HepG2 (cell line): ENCODE data around the gene LMAN1L. TPM values are rescaled to one million over a fixed set of nuclear protein-coding genes. Genes with fewer than 3 reads are reported as not detected.
A peak's percentile ranks its signal among the peaks of the same experiment; 100 is the strongest.

Experiments
- ATRX ChIP-seq: sonication (generic); formaldehyde crosslinking; IDR thresholded peaks from 2 replicates; pipeline ENCODE4 v1.4.0; 2020; ENCODE audit warnings: missing genetic modification reagents, borderline replicate concordance
- BORCS8-MEF2B ChIP-seq: sonication (generic); formaldehyde crosslinking; IDR thresholded peaks from 2 replicates; pipeline ENCODE4 v1.8.0; 2022; ENCODE audit warnings: mild to moderate bottlenecking, missing genetic modification reagents
- CCDC6 ChIP-seq: sonication (generic); formaldehyde crosslinking; IDR thresholded peaks from 2 replicates; pipeline ENCODE4 v1.8.1; 2022; ENCODE audit warnings: mild to moderate bottlenecking, missing genetic modification reagents, moderate library complexity
- KAT7 ChIP-seq: IDR thresholded peaks from 2 replicates; pipeline ENCODE4 v1.6.1; 2018; ENCODE audit warnings: borderline replicate concordance, missing compliant biosample characterization
- SRSF1 ChIP-seq: fragments of 200-400 bp; formaldehyde crosslinking; optimal IDR thresholded peaks from 2 replicates; pipeline ENCODE3; 2017; ENCODE audit warnings: mild to moderate bottlenecking, low read depth, low read length, moderate library complexity
- TAF1 ChIP-seq: sonication (generic); formaldehyde crosslinking; IDR thresholded peaks from 2 replicates; pipeline ENCODE4 v1.4.0; 2020; ENCODE audit warnings: missing genetic modification reagents
- TCF12 ChIP-seq, 2 experiments: fragments of 450-650 bp in 1 of 2; sonication (generic) in 1 of 2; formaldehyde crosslinking in 1 of 2; IDR thresholded peaks; 2 replicates each; pipeline versions ENCODE4 v1.6.1 to v1.8.0; 2017 to 2022; ENCODE audit warnings: antibody characterized with exemption in 1 of 2, mild to moderate bottlenecking in 1 of 2, missing genetic modification reagents in 1 of 2, moderate library complexity in 1 of 2
- ZNF317 ChIP-seq: sonication (generic); formaldehyde crosslinking; IDR thresholded peaks from 2 replicates; pipeline ENCODE4 v1.5.0; 2020; ENCODE audit warnings: mild to moderate bottlenecking, missing genetic modification reagents
- ZNF556 ChIP-seq: sonication (generic); formaldehyde crosslinking; IDR thresholded peaks from 2 replicates; pipeline ENCODE4 v1.4.0; 2020; ENCODE audit warnings: mild to moderate bottlenecking, missing genetic modification reagents, borderline replicate concordance
- ZNF563 ChIP-seq: sonication (generic); formaldehyde crosslinking; IDR thresholded peaks from 2 replicates; pipeline ENCODE4 v1.8.0; 2022; ENCODE audit warnings: mild to moderate bottlenecking, moderate library complexity, missing genetic modification reagents
- ZNF839 ChIP-seq: sonication (generic); formaldehyde crosslinking; IDR thresholded peaks from 2 replicates; pipeline ENCODE4 v1.4.0; 2020; ENCODE audit warnings: missing genetic modification reagents, mild to moderate bottlenecking, borderline replicate concordance
- ZNF883 ChIP-seq: sonication (generic); formaldehyde crosslinking; IDR thresholded peaks from 2 replicates; pipeline ENCODE4 v1.5.1; 2020; ENCODE audit warnings: mild to moderate bottlenecking, missing genetic modification reagents; ENCODE audit errors: not compliant biosample characterization
- polyA plus RNA-seq, 8 experiments: library from polyadenylated mRNA; depleted of rRNA in 3 of 8; stranded (reverse) in 7 of 8; unstranded in 1 of 8; fragments of >200 nt; fragmentation: Illumina TruSeq in 4 of 8; extraction: Trizol in 4 of 8; gene quantifications; 2 replicates each; pipeline versions ENCODE4 v1.2.1 to v1.2.3, GENCODE V29; 2011 to 2016; ENCODE audit warnings: low read depth in 4 of 8, missing spikeins in 1 of 8, mixed read lengths in 1 of 8; ENCODE audit not compliant: insufficient read depth in 1 of 8
- total RNA-seq, 5 experiments: library from RNA; depleted of rRNA; stranded (reverse); fragments of >200 nt; fragmentation: Illumina TruSeq; extraction: Trizol; gene quantifications; 2 replicates each; pipeline ENCODE4 v1.2.3, GENCODE V29; 2016; ENCODE audit warnings: low read depth in 1 of 5
- TF ChIP-seq, protein P1 (sequence below): sonication (generic); formaldehyde crosslinking; IDR thresholded peaks from 2 replicates; pipeline ENCODE4 v1.4.0; 2020; ENCODE audit warnings: missing genetic modification reagents
- TF ChIP-seq, protein P2 (sequence below): sonication (generic); formaldehyde crosslinking; IDR thresholded peaks from 2 replicates; pipeline ENCODE4 v1.9.0; 2021; ENCODE audit warnings: mild to moderate bottlenecking, missing genetic modification reagents
- TF ChIP-seq, protein P3 (sequence below): sonication (generic); formaldehyde crosslinking; IDR thresholded peaks from 2 replicates; pipeline ENCODE4 v1.4.0; 2020; ENCODE audit warnings: missing genetic modification reagents

The LMAN1L gene
- total and polyA plus RNA-seq, 2 of the 13 experiments (the other 11 are each of a cell fraction or from before 2014, with no cell fraction given), result not detected

DNA sequence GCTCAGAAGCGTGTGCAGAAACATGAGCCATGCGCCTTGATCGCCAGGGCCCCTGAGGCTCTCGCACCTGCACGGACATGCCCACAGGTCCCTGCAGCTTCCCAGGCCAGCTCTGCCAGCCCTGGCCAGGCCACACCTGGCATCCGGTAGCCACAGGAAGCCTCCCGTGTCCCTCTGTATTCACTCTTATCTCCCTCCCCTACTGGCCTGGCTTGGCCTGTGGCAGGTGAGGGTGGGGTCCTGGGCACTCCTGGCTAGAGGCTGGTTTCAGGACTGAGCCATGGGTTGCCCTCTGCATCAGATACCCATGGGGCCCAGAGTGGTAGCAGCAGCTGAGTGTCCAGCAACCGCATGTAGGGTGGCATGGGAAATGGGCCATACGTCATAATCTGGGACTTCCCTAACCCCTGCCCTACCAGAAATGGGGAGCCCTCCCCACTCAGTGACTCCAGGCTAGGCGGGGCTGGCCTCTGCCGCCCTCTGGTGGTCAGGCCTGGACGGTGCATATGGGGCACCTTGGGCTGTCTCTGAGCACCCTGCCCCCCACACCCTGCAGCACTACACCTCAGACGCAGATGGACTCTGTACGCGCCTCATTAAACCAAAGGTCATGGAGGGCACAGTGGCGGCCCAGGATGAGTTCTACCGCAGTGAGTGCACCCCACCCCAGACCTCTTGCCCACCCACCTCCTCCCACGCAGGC is 12.6 kb upstream of the LMAN1L start (continued):
- TF ChIP-seq, protein P1, sequence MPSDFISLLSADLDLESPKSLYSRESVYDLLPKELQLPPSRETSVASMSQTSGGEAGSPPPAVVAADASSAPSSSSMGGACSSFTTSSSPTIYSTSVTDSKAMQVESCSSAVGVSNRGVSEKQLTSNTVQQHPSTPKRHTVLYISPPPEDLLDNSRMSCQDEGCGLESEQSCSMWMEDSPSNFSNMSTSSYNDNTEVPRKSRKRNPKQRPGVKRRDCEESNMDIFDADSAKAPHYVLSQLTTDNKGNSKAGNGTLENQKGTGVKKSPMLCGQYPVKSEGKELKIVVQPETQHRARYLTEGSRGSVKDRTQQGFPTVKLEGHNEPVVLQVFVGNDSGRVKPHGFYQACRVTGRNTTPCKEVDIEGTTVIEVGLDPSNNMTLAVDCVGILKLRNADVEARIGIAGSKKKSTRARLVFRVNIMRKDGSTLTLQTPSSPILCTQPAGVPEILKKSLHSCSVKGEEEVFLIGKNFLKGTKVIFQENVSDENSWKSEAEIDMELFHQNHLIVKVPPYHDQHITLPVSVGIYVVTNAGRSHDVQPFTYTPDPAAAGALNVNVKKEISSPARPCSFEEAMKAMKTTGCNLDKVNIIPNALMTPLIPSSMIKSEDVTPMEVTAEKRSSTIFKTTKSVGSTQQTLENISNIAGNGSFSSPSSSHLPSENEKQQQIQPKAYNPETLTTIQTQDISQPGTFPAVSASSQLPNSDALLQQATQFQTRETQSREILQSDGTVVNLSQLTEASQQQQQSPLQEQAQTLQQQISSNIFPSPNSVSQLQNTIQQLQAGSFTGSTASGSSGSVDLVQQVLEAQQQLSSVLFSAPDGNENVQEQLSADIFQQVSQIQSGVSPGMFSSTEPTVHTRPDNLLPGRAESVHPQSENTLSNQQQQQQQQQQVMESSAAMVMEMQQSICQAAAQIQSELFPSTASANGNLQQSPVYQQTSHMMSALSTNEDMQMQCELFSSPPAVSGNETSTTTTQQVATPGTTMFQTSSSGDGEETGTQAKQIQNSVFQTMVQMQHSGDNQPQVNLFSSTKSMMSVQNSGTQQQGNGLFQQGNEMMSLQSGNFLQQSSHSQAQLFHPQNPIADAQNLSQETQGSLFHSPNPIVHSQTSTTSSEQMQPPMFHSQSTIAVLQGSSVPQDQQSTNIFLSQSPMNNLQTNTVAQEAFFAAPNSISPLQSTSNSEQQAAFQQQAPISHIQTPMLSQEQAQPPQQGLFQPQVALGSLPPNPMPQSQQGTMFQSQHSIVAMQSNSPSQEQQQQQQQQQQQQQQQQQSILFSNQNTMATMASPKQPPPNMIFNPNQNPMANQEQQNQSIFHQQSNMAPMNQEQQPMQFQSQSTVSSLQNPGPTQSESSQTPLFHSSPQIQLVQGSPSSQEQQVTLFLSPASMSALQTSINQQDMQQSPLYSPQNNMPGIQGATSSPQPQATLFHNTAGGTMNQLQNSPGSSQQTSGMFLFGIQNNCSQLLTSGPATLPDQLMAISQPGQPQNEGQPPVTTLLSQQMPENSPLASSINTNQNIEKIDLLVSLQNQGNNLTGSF, result no peak
- TF ChIP-seq, protein P2, sequence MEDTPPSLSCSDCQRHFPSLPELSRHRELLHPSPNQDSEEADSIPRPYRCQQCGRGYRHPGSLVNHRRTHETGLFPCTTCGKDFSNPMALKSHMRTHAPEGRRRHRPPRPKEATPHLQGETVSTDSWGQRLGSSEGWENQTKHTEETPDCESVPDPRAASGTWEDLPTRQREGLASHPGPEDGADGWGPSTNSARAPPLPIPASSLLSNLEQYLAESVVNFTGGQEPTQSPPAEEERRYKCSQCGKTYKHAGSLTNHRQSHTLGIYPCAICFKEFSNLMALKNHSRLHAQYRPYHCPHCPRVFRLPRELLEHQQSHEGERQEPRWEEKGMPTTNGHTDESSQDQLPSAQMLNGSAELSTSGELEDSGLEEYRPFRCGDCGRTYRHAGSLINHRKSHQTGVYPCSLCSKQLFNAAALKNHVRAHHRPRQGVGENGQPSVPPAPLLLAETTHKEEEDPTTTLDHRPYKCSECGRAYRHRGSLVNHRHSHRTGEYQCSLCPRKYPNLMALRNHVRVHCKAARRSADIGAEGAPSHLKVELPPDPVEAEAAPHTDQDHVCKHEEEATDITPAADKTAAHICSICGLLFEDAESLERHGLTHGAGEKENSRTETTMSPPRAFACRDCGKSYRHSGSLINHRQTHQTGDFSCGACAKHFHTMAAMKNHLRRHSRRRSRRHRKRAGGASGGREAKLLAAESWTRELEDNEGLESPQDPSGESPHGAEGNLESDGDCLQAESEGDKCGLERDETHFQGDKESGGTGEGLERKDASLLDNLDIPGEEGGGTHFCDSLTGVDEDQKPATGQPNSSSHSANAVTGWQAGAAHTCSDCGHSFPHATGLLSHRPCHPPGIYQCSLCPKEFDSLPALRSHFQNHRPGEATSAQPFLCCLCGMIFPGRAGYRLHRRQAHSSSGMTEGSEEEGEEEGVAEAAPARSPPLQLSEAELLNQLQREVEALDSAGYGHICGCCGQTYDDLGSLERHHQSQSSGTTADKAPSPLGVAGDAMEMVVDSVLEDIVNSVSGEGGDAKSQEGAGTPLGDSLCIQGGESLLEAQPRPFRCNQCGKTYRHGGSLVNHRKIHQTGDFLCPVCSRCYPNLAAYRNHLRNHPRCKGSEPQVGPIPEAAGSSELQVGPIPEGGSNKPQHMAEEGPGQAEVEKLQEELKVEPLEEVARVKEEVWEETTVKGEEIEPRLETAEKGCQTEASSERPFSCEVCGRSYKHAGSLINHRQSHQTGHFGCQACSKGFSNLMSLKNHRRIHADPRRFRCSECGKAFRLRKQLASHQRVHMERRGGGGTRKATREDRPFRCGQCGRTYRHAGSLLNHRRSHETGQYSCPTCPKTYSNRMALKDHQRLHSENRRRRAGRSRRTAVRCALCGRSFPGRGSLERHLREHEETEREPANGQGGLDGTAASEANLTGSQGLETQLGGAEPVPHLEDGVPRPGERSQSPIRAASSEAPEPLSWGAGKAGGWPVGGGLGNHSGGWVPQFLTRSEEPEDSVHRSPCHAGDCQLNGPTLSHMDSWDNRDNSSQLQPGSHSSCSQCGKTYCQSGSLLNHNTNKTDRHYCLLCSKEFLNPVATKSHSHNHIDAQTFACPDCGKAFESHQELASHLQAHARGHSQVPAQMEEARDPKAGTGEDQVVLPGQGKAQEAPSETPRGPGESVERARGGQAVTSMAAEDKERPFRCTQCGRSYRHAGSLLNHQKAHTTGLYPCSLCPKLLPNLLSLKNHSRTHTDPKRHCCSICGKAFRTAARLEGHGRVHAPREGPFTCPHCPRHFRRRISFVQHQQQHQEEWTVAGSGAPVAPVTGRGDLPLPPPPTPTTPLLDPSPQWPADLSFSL, result no peak
- 0 out of 2 replicates have a peak, but pooled peaks have one; percentile 33 for TF ChIP-seq ZNF556 (CRISPR knock-in tag)
- no peak for TF ChIP-seq KAT7 (CRISPR knock-in tag)
- no peak for TF ChIP-seq TCF12 (IDR thresholded peaks at IDR 0.05)
- TF ChIP-seq TCF12 (CRISPR knock-in tag; IDR thresholded peaks at IDR 0.05), result no peak
- TF ChIP-seq ZNF317, result no peak
- TF ChIP-seq ZNF839, result no peak
- TF ChIP-seq ZNF883 (CRISPR knock-in tag), result no peak
- no peak for TF ChIP-seq TAF1 (CRISPR knock-in tag)
- 0 out of 2 replicates have a peak, but pooled peaks have one; percentile 6 for TF ChIP-seq BORCS8-MEF2B (CRISPR knock-in tag)
- TF ChIP-seq CCDC6 (CRISPR knock-in tag), result no peak
- no peak for TF ChIP-seq ATRX (CRISPR knock-in tag)
- TF ChIP-seq SRSF1, result no peak
- TF ChIP-seq ZNF563 (CRISPR knock-in tag), result no peak
- TF ChIP-seq, protein P3, sequence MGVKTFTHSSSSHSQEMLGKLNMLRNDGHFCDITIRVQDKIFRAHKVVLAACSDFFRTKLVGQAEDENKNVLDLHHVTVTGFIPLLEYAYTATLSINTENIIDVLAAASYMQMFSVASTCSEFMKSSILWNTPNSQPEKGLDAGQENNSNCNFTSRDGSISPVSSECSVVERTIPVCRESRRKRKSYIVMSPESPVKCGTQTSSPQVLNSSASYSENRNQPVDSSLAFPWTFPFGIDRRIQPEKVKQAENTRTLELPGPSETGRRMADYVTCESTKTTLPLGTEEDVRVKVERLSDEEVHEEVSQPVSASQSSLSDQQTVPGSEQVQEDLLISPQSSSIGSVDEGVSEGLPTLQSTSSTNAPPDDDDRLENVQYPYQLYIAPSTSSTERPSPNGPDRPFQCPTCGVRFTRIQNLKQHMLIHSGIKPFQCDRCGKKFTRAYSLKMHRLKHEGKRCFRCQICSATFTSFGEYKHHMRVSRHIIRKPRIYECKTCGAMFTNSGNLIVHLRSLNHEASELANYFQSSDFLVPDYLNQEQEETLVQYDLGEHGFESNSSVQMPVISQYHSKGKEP (CRISPR knock-in tag), result no peak
